IMR-90 (cell line): ENCODE data around the gene SPPL2B. TPM values are rescaled to one million over a fixed set of nuclear protein-coding genes. Genes with fewer than 3 reads are reported as not detected.
A peak's percentile ranks its signal among the peaks of the same experiment; 100 is the strongest.

Source experiments
- ATAC-seq: fragments of 200-7000 bp; cut with Tn5 transposase; 2 replicates; pipeline ENCODE4 v1.9.1; 2020; ENCODE audit warnings: low read depth, mild to moderate bottlenecking, moderate library complexity
- BruUV-seq: library from RNA; stranded (reverse); fragments of 400-500 nt; replicated peaks from 2 replicates; lab custom pipeline; 2021; lab: Mats Ljungman, UMichigan
- CTCF ChIA-PET: fragments of 300-600 bp; formaldehyde crosslinking; extraction: SDS; loops from one replicate; lab custom pipeline; 2021; ENCODE audit warnings: antibody characterized with exemption; lab: Yijun Ruan, JAX
- POLR2A ChIA-PET: fragments of 300-600 bp; sonication (Branson Sonifier 250); formaldehyde crosslinking; loops from one replicate; lab custom pipeline; 2022; ENCODE audit warnings: antibody characterized with exemption; ENCODE audit not compliant: unreplicated experiment; lab: Charles Lee
- DNase-seq: peaks from one replicate; pipeline ENCODE4 v3.0.0; 2013
- H2AFZ ChIP-seq: replicated peaks from 2 replicates; pipeline ENCODE3; 2013; ENCODE audit warnings: low read length, mild to moderate bottlenecking; ENCODE audit not compliant: poor library complexity
- H2AK5ac ChIP-seq: 2 replicates; pipeline ENCODE4 v1.6.1; 2013; ENCODE audit warnings: low read depth, low read length, inconsistent platforms
- H2AK9ac ChIP-seq: replicated peaks from 2 replicates; pipeline ENCODE3; 2013; ENCODE audit warnings: mild to moderate bottlenecking, low read depth, low read length, moderate library complexity; ENCODE audit not compliant: poor library complexity
- H2BK120ac ChIP-seq: 2 replicates; pipeline ENCODE4 v1.6.1; 2013; ENCODE audit warnings: low read depth, low read length, inconsistent platforms
- H2BK15ac ChIP-seq: 3 replicates; pipeline ENCODE4 v1.6.1; 2013; ENCODE audit warnings: low read depth, low read length, inconsistent platforms
- H2BK20ac ChIP-seq: 2 replicates; pipeline ENCODE4 v1.6.1; 2013; ENCODE audit warnings: low read depth, mild to moderate bottlenecking, inconsistent platforms, low read length, moderate library complexity
- H2BK5ac ChIP-seq: 2 replicates; pipeline ENCODE4 v1.6.1; 2013; ENCODE audit warnings: mild to moderate bottlenecking, low read depth, low read length, inconsistent platforms; ENCODE audit not compliant: poor library complexity, severe bottlenecking
- H3K14ac ChIP-seq: replicated peaks from 2 replicates; pipeline ENCODE4 v1.6.1; 2013; ENCODE audit warnings: low read depth, low read length, inconsistent platforms
- H3K18ac ChIP-seq: 2 replicates; pipeline ENCODE4 v1.6.1; 2013; ENCODE audit warnings: low read depth, low read length, control low read depth
- H3K23ac ChIP-seq: 2 replicates; pipeline ENCODE4 v1.6.1; 2013; ENCODE audit warnings: low read depth, low read length, inconsistent platforms
- H3K27ac ChIP-seq: 2 replicates; pipeline ENCODE4 v1.5.1; 2013; ENCODE audit warnings: mild to moderate bottlenecking, control low read depth, low read length; ENCODE audit not compliant: insufficient read depth
- H3K27me3 ChIP-seq: 2 replicates; pipeline ENCODE4 v1.6.1; 2013; ENCODE audit warnings: low read length; ENCODE audit not compliant: control insufficient read depth, insufficient read depth
- H3K36me3 ChIP-seq: 2 replicates; pipeline ENCODE4 v1.6.1; 2013; ENCODE audit warnings: low read length, mixed read lengths; ENCODE audit not compliant: control insufficient read depth, insufficient read depth
- H3K4ac ChIP-seq: 2 replicates; pipeline ENCODE4 v1.6.1; 2013; ENCODE audit warnings: low read depth, low read length, inconsistent platforms
- H3K4me1 ChIP-seq: 2 replicates; pipeline ENCODE4 v1.6.1; 2013; ENCODE audit warnings: low read length, mixed read lengths; ENCODE audit not compliant: control insufficient read depth, insufficient read depth
- H3K4me2 ChIP-seq: 2 replicates; pipeline ENCODE4 v1.6.1; 2013; ENCODE audit warnings: low read depth, mild to moderate bottlenecking, control low read depth, low read length, moderate library complexity
- H3K4me3 ChIP-seq: 2 replicates; pipeline ENCODE4 v1.5.1; 2013; ENCODE audit warnings: low read depth, mild to moderate bottlenecking, control low read depth, low read length, moderate library complexity; ENCODE audit not compliant: insufficient read depth
- H3K56ac ChIP-seq: 2 replicates; pipeline ENCODE4 v1.6.1; 2013; ENCODE audit warnings: low read length, inconsistent platforms; ENCODE audit not compliant: insufficient read depth; ENCODE audit errors: extremely low read depth
- H3K79me1 ChIP-seq, 2 experiments: 2 replicates each; pipeline ENCODE4 v1.6.1; 2013; ENCODE audit warnings: low read length in 2 of 2, inconsistent platforms in 1 of 2, low read depth in 1 of 2
- H3K9ac ChIP-seq: 2 replicates; pipeline ENCODE4 v1.6.1; 2013; ENCODE audit warnings: low read depth, low read length, control low read depth
- H3K9me1 ChIP-seq: 2 replicates; pipeline ENCODE4 v1.6.1; 2013; ENCODE audit warnings: low read length, inconsistent platforms; ENCODE audit not compliant: insufficient read depth
- H3K9me3 ChIP-seq: 2 replicates; pipeline ENCODE4 v1.6.1; 2013; ENCODE audit warnings: low read length; ENCODE audit not compliant: control insufficient read depth, insufficient read depth
- H4K20me1 ChIP-seq: 2 replicates; pipeline ENCODE4 v1.6.1; 2013; ENCODE audit warnings: low read length, inconsistent platforms; ENCODE audit not compliant: insufficient read depth
- H4K5ac ChIP-seq: 2 replicates; pipeline ENCODE4 v1.6.1; 2013; ENCODE audit warnings: mild to moderate bottlenecking, low read depth, low read length, control low read depth
- H4K8ac ChIP-seq, 2 experiments: 2 replicates each; pipeline ENCODE4 v1.6.1; 2013; ENCODE audit warnings: low read depth in 2 of 2, low read length in 2 of 2, control low read depth in 1 of 2, inconsistent platforms in 1 of 2
- H4K91ac ChIP-seq: 2 replicates; pipeline ENCODE4 v1.6.1; 2013; ENCODE audit warnings: low read depth, low read length, inconsistent platforms; ENCODE audit not compliant: insufficient read depth
- FOS ChIP-seq: fragments of 150-350 bp; IDR thresholded peaks from 2 replicates; pipeline ENCODE4 v1.6.1; 2016; ENCODE audit warnings: low read depth, low read length
- MAFK ChIP-seq: IDR thresholded peaks from 2 replicates; pipeline ENCODE4 v1.6.1; 2012; ENCODE audit warnings: low read depth, low read length, improper control_type of control experiment
- WGBS, 2 experiments: methylation state at CpG; one replicate each; pipeline versions ENCODE4 v1.1.5 to v1.1.7; 2013; ENCODE audit warnings: missing lambda C conversion rate in 2 of 2; ENCODE audit not compliant: insufficient read length in 1 of 2; ENCODE audit errors: extremely low coverage in 2 of 2; 5-methylcytosine and 5-hydroxymethylcytosine counted together
- dilution Hi-C: fragments of 300-500 bp; cut with HindIII; formaldehyde crosslinking; loops from one replicate; pipeline ENCODE4 v1.14.3; 2018; ENCODE audit warnings: low sequenced_read_pairs; ENCODE audit not compliant: unreplicated experiment
- in situ Hi-C: fragments of 300-500 bp; cut with MboI; formaldehyde crosslinking; loops from 3 replicates; pipeline ENCODE4 v1.14.3; 2019; ENCODE audit warnings: low sequenced_read_pairs, inconsistent platforms, mixed read lengths
- intact Hi-C: fragments of 100-400 bp; cut with micrococcal nuclease; formaldehyde crosslinking; loops from 2 replicates; pipeline ENCODE4 v1.10.0; 2022
- polyA plus RNA-seq, 3 experiments: library from polyadenylated mRNA; depleted of rRNA; stranded (reverse); fragments of >200 nt; gene quantifications; 2 replicates each; pipeline ENCODE4 v1.2.3, GENCODE V29; 2012; ENCODE audit warnings: low replicate concordance in 1 of 3
- total RNA-seq: library from RNA; depleted of rRNA; stranded (reverse); fragments of >200 nt; gene quantifications from 2 replicates; pipeline ENCODE4 v1.2.3, GENCODE V29; 2012

The SPPL2B gene
- total and polyA plus RNA-seq, 2 of the 4 experiments (the other 2 are of a cell fraction) = 3.4 to 45.7 TPM

- Histone ChIP-seq H2BK120ac (no peak overlapping the region), H3K14ac (no peak overlapping the region), H3K4ac (no peak overlapping the region), H3K4me3 (no peak overlapping the region), H4K20me1 (no peaks in the 10 kb centered on the region), H2AK5ac (no peak overlapping the region), H3K4me2 (no peak overlapping the region), H4K91ac (no peak overlapping the region), H3K18ac (no peak overlapping the region), H2AFZ (peak overlapping the region; percentile 72), H3K27me3 (peaks cover 8% of the 10 kb centered on the region), H2AK9ac (peak overlapping the region; percentile 19), H3K36me3 (no peaks in the 10 kb centered on the region), H2BK20ac (no peak overlapping the region), H3K79me1 (no peaks in the 10 kb centered on the region), H3K23ac (no peak overlapping the region), H3K9ac (no peak overlapping the region), H4K5ac (no peak overlapping the region), H3K27ac (no peak overlapping the region), H3K4me1 (no peaks in the 10 kb centered on the region; the same call in 1 of the 2 replicates), H3K9me3 (peaks cover 4% of the 10 kb centered on the region), H3K9me1 (no peaks in the 10 kb centered on the region; the same call in 1 of the 2 replicates), H2BK15ac (no peak overlapping the region), H3K56ac (no peak overlapping the region), H4K8ac (no peak overlapping the region; a peak in 1 of 4 replicates), H2BK5ac (no peak overlapping the region)
- 90% methylated on average over 6 of the region's 16 CpGs; no CpG with 5 or more reads in 1 of the 2 experiments for WGBS, 2 experiments
- CTCF ChIA-PET = no interaction called here
- DNase-seq (peak; percentile 60), ATAC-seq (peak; percentile 66)
- in situ Hi-C loops (no loop called here), intact Hi-C loops (no loop called here), dilution Hi-C loops (no loop called here)
- POLR2A ChIA-PET = no interaction called here
- TF ChIP-seq MAFK (no peak), FOS (peak; percentile 41; the same call in 1 of the 2 replicates)
- no TSS peak for BruUV-seq
These were observed 43.2 kb downstream of the SPPL2B start for GRCh38 chr19:2371656-2372055.
